ENCODE results near the gene WDR33.

DNA sequence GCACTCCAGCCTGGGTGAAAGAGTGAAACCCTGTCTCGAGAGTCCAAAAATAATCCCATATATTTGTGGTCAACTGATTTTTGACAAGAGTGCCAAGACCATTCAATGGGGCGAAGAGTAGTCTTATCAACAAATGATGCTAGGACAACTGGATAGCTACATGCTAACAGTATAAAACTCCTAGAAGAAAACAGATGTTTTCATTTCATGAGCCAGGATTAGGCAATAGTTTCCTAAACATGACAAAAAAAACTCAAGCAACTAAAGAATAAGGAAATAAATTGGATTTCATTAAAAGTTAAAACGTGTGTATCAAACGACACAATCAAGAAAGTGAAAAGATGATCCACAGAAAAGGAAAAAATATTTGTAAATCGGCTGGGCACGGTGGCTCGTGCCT lies 141.9 kb downstream of the WDR33 start:
- no peak for TF ChIP-seq CTCF (conservative IDR thresholded peaks at IDR 0.05)
- no peak for TF ChIP-seq ZFX (IDR thresholded peaks at IDR 0.05)
